Liver (tissue), 9 donors: ENCODE data around the gene CUX1. TPM values are rescaled to one million over a fixed set of nuclear protein-coding genes. Genes with fewer than 3 reads are reported as not detected.
"Not testable (repeated sequence)": the region's sequence is repeated elsewhere in the genome, so short reads cannot be mapped to it uniquely, and the experiment has no call there.

ENCODE experiments used
- DNase-seq: peaks from one replicate; pipeline ENCODE4 v3.0.0-alpha.2; 2017; ENCODE audit warnings: low spot score
- H3K27ac ChIP-seq, 2 donors: one replicate each; pipeline ENCODE4 v1.7.0; 2013; ENCODE audit warnings: inconsistent platforms in 2 of 2, low read length in 2 of 2, control low read depth in 1 of 2, low read depth in 1 of 2, mild to moderate bottlenecking in 1 of 2
- H3K27me3 ChIP-seq, 4 donors: one replicate each; pipeline versions ENCODE4 v1.6.1 to v1.7.0; 2013; ENCODE audit warnings: low read length in 3 of 4, inconsistent platforms in 1 of 4, mild to moderate bottlenecking in 1 of 4, moderate library complexity in 1 of 4; ENCODE audit not compliant: control insufficient read depth in 4 of 4, insufficient read depth in 4 of 4
- H3K36me3 ChIP-seq, 4 donors: one replicate each; pipeline versions ENCODE4 v1.6.1 to v1.7.0; 2013; ENCODE audit warnings: low read length in 3 of 4, mild to moderate bottlenecking in 3 of 4, low read depth in 1 of 4, moderate library complexity in 1 of 4; ENCODE audit not compliant: control insufficient read depth in 4 of 4, insufficient read depth in 3 of 4
- H3K4me1 ChIP-seq, 4 donors: one replicate each; pipeline versions ENCODE4 v1.6.1 to v1.7.0; 2013; ENCODE audit warnings: low read length in 3 of 4, mild to moderate bottlenecking in 3 of 4, moderate library complexity in 1 of 4; ENCODE audit not compliant: control insufficient read depth in 4 of 4, insufficient read depth in 4 of 4
- H3K4me3 ChIP-seq, 3 donors: one replicate each; pipeline versions ENCODE4 v1.6.1 to v1.7.0; 2013; ENCODE audit warnings: low read length in 3 of 3, control low read depth in 1 of 3, low read depth in 1 of 3, mild to moderate bottlenecking in 1 of 3
- H3K9ac ChIP-seq, 2 donors: one replicate each; pipeline ENCODE4 v1.7.0; 2013; ENCODE audit warnings: low read length in 2 of 2, mild to moderate bottlenecking in 2 of 2, moderate library complexity in 2 of 2, control low read depth in 1 of 2, low read depth in 1 of 2
- H3K9me3 ChIP-seq, 4 donors: one replicate each; pipeline versions ENCODE4 v1.6.1 to v1.7.0; 2013; ENCODE audit warnings: low read length in 3 of 4; ENCODE audit not compliant: control insufficient read depth in 4 of 4
- ATF3 ChIP-seq: IDR thresholded peaks from 2 replicates; pipeline ENCODE4 v1.6.1; 2016; ENCODE audit warnings: antibody characterized with exemption
- CTCF ChIP-seq: fragments of 150-350 bp; IDR thresholded peaks from 2 replicates; pipeline ENCODE4 v1.5.1; 2017; ENCODE audit warnings: improper control_type of control experiment, low read depth, low read length; ENCODE audit not compliant: missing input control
- FOXA1 ChIP-seq: IDR thresholded peaks from 2 replicates; pipeline ENCODE4 v1.6.1; 2016; ENCODE audit warnings: antibody characterized with exemption
- GABPA ChIP-seq, 2 donors: IDR thresholded peaks in 1 of 2; conservative IDR thresholded peaks in 1 of 2; 2 replicates each; pipeline ENCODE4 v1.6.1; 2016; ENCODE audit warnings: antibody characterized with exemption in 2 of 2, mild to moderate bottlenecking in 1 of 2, moderate library complexity in 1 of 2
- HNF4A ChIP-seq, 2 donors: conservative IDR thresholded peaks; 2 replicates each; pipeline ENCODE4 v1.6.1; 2016; ENCODE audit warnings: antibody characterized with exemption in 2 of 2, mild to moderate bottlenecking in 2 of 2
- HNF4G ChIP-seq: IDR thresholded peaks from 2 replicates; pipeline ENCODE4 v1.6.1; 2016; ENCODE audit warnings: antibody characterized with exemption
- JUND ChIP-seq, 2 donors: IDR thresholded peaks; 2 replicates each; pipeline ENCODE4 v1.6.1; 2016; ENCODE audit warnings: antibody characterized with exemption in 2 of 2
- MAX ChIP-seq: IDR thresholded peaks from 2 replicates; pipeline ENCODE4 v1.6.1; 2016; ENCODE audit warnings: antibody characterized with exemption
- RAD21 ChIP-seq, 2 donors: IDR thresholded peaks; 2 replicates each; pipeline ENCODE4 v1.6.1; 2016; ENCODE audit warnings: antibody characterized with exemption in 2 of 2, mild to moderate bottlenecking in 2 of 2
- REST ChIP-seq: IDR thresholded peaks from 2 replicates; pipeline ENCODE4 v1.6.1; 2016; ENCODE audit warnings: antibody characterized with exemption, mild to moderate bottlenecking
- RXRA ChIP-seq, 2 donors: IDR thresholded peaks; 2 replicates each; pipeline ENCODE4 v1.6.1; 2017 to 2018; ENCODE audit warnings: antibody characterized with exemption in 2 of 2, mild to moderate bottlenecking in 1 of 2
- SP1 ChIP-seq: IDR thresholded peaks from 2 replicates; pipeline ENCODE4 v1.6.1; 2018; ENCODE audit warnings: antibody characterized with exemption, mild to moderate bottlenecking
- TAF1 ChIP-seq: conservative IDR thresholded peaks from 2 replicates; pipeline ENCODE4 v1.6.1; 2016; ENCODE audit warnings: antibody characterized with exemption, mild to moderate bottlenecking
- ZBTB33 ChIP-seq: IDR thresholded peaks from 2 replicates; pipeline ENCODE4 v1.6.1; 2016; ENCODE audit warnings: antibody characterized with exemption
- WGBS: extraction: QIAGEN DNeasy Blood & Tissue Kit; methylation state at CpG from one replicate; pipeline ENCODE4 v1.1.7; 2013; 5-methylcytosine and 5-hydroxymethylcytosine counted together
- polyA plus RNA-seq, 2 donors: library from polyadenylated mRNA; stranded (reverse) in 1 of 2; unstranded in 1 of 2; fragments of 200-250 nt in 1 of 2; fragments of >200 nt in 1 of 2; fragmentation: Nextera tagmentation in 1 of 2; extraction: Ambion mirVana in 1 of 2; gene quantifications; one replicate each; pipeline versions ENCODE4 v1.2.1 to v1.2.3, GENCODE V29; 2013 to 2015
- total RNA-seq, 2 donors: library from RNA; depleted of rRNA; stranded (reverse); fragments of >200 nt; gene quantifications; one replicate each; pipeline ENCODE4 v1.2.3, GENCODE V29; 2014
- donor health status: healthy.
- donor health status: healthy.
- donor health status: healthy.
- donor health status: healthy.
- donor health status: healthy.

CUX1 gene
- total and polyA plus RNA-seq, 4 donors = 18.6 to 40.6 (median 21.4) TPM

- Histone ChIP-seq H3K9me3 (no peaks in the 10 kb centered on the region), H3K27me3 (no peaks in the 10 kb centered on the region), H3K9ac (no peak overlapping the region), H3K27ac (no peak overlapping the region), H3K4me3 (no peak overlapping the region), H3K4me1 (no peaks in the 10 kb centered on the region), H3K36me3 (no peaks in the 10 kb centered on the region)
- no peak for DNase-seq
- 85% methylated on average over 5 of the region's 5 CpGs for WGBS
- no peak for TF ChIP-seq RAD21 (IDR thresholded peaks at IDR 0.05)
- no peak for TF ChIP-seq GABPA (IDR thresholded peaks at IDR 0.05 in 1 of 2, conservative IDR thresholded peaks at IDR 0.05 in 1 of 2)
- no peak for TF ChIP-seq RXRA (IDR thresholded peaks at IDR 0.05)
- TF ChIP-seq MAX = no peak
- TF ChIP-seq REST = no peak
- TF ChIP-seq JUND (IDR thresholded peaks at IDR 0.05) = no peak
- no peak for TF ChIP-seq ATF3
- TF ChIP-seq HNF4A (conservative IDR thresholded peaks at IDR 0.05) = no peak
- TF ChIP-seq SP1 = no peak
- TF ChIP-seq FOXA1 = no peak
- no peak for TF ChIP-seq HNF4G
- TF ChIP-seq TAF1 = no peak
- TF ChIP-seq CTCF = no peak
- TF ChIP-seq ZBTB33 = no peak
These were observed 506.4 kb downstream of the CUX1 start for GRCh38 chr7:102323914-102324195.

GRCh38 chr7:102325106-102325505, 507.7 kb downstream of the CUX1 start:
- H3K27ac ChIP-seq, H3K4me3 ChIP-seq, DNase-seq, H3K27me3 ChIP-seq, H3K36me3 ChIP-seq, H3K9ac ChIP-seq, H3K9me3 ChIP-seq, H3K4me1 ChIP-seq: not testable (repeated sequence)
- 93% methylated on average over 11 of the region's 11 CpGs for WGBS
